Heart left ventricle (tissue), 16 donors: Measurements from ENCODE around the gene ASF1B. TPM values are rescaled to one million over a fixed set of nuclear protein-coding genes. Genes with fewer than 3 reads are reported as not detected.
"Not testable (repeated sequence)": the region's sequence is repeated elsewhere in the genome, so short reads cannot be mapped to it uniquely, and the experiment has no call there.

ENCODE experiments used
- ATAC-seq, 4 donors: fragments of 200-7000 bp; cut with Tn5 transposase; one replicate each; pipeline ENCODE4 v1.9.1; 2020 to 2022; ENCODE audit warnings: moderate library complexity in 4 of 4, mild to moderate bottlenecking in 3 of 4, moderate number of reproducible peaks in 1 of 4
- DNase-seq, 5 donors: peaks; one replicate each; pipeline ENCODE4 v3.0.0-alpha.2; 2020
- H3K27ac ChIP-seq, 12 donors: fragments of 200-600 bp; sonication (generic) in 4 of 12; one replicate each; pipeline versions ENCODE4 v1.5.0 to v1.8.0; 2016 to 2022; ENCODE audit warnings: mild to moderate bottlenecking in 2 of 12
- H3K27me3 ChIP-seq, 9 donors: fragments of 200-600 bp; sonication (generic) in 2 of 9; one replicate each; pipeline versions ENCODE4 v1.5.1 to v1.8.0; 2016 to 2022; ENCODE audit warnings: mild to moderate bottlenecking in 3 of 9
- H3K36me3 ChIP-seq, 9 donors: fragments of 200-600 bp; sonication (generic) in 2 of 9; one replicate each; pipeline versions ENCODE4 v1.5.0 to v1.8.0; 2018 to 2022; ENCODE audit warnings: mild to moderate bottlenecking in 2 of 9
- H3K4me1 ChIP-seq, 12 donors: fragments of 200-600 bp; sonication (generic) in 4 of 12; one replicate each; pipeline versions ENCODE4 v1.5.0 to v1.8.0; 2016 to 2022; ENCODE audit warnings: mild to moderate bottlenecking in 3 of 12
- H3K4me3 ChIP-seq, 12 donors: fragments of 200-600 bp; sonication (generic) in 4 of 12; one replicate each; pipeline versions ENCODE4 v1.5.0 to v1.8.0; 2017 to 2022; ENCODE audit warnings: mild to moderate bottlenecking in 9 of 12, moderate library complexity in 4 of 12
- H3K9me3 ChIP-seq, 12 donors: fragments of 200-600 bp; sonication (generic) in 4 of 12; one replicate each; pipeline versions ENCODE4 v1.5.0 to v1.8.0; 2016 to 2022; ENCODE audit warnings: mild to moderate bottlenecking in 1 of 12
- POLR2A ChIP-seq, 2 donors: fragments of 450-650 bp; IDR thresholded peaks; one replicate each; pipeline ENCODE4 v1.6.1; 2017; ENCODE audit warnings: antibody characterized with exemption in 2 of 2, mild to moderate bottlenecking in 2 of 2, moderate library complexity in 2 of 2
- WGBS, 4 donors: extraction: QIAGEN DNeasy Blood & Tissue Kit in 2 of 4; methylation state at CpG; one replicate each; pipeline versions ENCODE4 v1.1.5 to v1.1.7; 2013 to 2018; 5-methylcytosine and 5-hydroxymethylcytosine counted together
- intact Hi-C, 10 donors: fragments of 100-400 bp; cut with DNase I; formaldehyde crosslinking; loops; one replicate each; pipeline versions ENCODE4 v1.11.1 to v1.14.2; 2022
- polyA plus RNA-seq, 2 donors: library from polyadenylated mRNA; stranded (reverse); fragments of 200-250 nt; gene quantifications; one replicate each; pipeline ENCODE4 v1.2.3, GENCODE V29; 2013
- total RNA-seq, 9 donors: library from RNA; depleted of rRNA in 2 of 9; stranded (reverse); fragments of >200 nt in 2 of 9; fragmentation: NEBNext Ultra II Directional in 3 of 9; extraction: Animal tissue kit (Norgen Biotek cat#: 25700) in 3 of 9; gene quantifications; one replicate each; pipeline versions ENCODE4 v1.1.0 to v1.2.4, GENCODE V29; 2016 to 2023
- TF ChIP-seq, protein P1 (sequence below), 12 donors: fragments of 200-600 bp; sonication (generic) in 4 of 12; IDR thresholded peaks; one replicate each; pipeline versions ENCODE4 v1.5.0 to v1.8.0; 2018 to 2022; ENCODE audit warnings: antibody characterized with exemption in 12 of 12, mild to moderate bottlenecking in 5 of 12
- donor health status: ischemic (EF 13 %, LVEDD 7.1; RV severe dilation, severe dysfunction).
- donor health status: healthy with polysubstance abuse.
- donor health status: DM: no; HTN: yes; CAD: no.
- donor health status: DM: no; HTN: no; CAD: no.
- donor health status: ischemic (EF 25% LVEDD 6.9; RV normal size, moderate dysfunction).
- donor health status: ischemic (EF 25% LVEDD 5.7; RV mildly dilated, moderate dysfunction).
- donor health status: healthy.
- donor health status: DM: yes; HTN: yes; CAD: no.
- donor health status: ischemic (EF 35%, LVEDD 5.7; RV mildly dilated, moderate dysfunction).
- donor health status: nonischemic (EF 11% LVEDD 7.7; RV severe dilation, severe dysfunction).
- donor health status: DM: yes; HTN: yes; CAD: no.
- donor health status: PGD.
- donor health status: ischemic (EF 29% LVEDD 5.4; RV normal size, mild dysfunction).
- donor health status: nonischemic (EF 23%, LVEDD 6.1; RV moderate dilation, normal function).

The ASF1B gene
- total and polyA plus RNA-seq, 11 donors, result 0.19 to 7.0 (median 0.91) TPM

DNA sequence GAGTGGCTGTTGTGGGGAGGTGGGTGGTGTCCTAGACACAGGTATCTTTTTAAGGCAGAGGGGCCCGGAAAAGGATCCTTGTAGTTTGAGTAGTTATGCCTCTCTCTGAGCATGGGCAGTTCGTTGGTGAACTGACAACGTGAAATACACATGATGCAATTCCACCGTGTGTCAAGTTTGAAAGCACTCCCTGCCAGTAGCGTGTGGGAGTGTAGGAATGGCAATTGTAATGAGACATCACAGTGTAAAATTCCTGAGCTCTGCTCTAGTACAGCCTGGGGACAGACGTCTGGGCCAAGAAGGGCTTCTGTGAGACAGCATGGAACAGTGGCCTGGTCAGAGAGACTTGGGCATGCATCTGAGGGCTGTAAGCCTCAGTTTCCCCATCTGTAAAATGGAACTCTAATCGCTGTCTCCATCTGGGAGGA is 10.4 kb upstream of the ASF1B start:
- no peak for DNase-seq
- TF ChIP-seq POLR2A (IDR thresholded peaks at IDR 0.05), result no peak
- TF ChIP-seq, protein P1, sequence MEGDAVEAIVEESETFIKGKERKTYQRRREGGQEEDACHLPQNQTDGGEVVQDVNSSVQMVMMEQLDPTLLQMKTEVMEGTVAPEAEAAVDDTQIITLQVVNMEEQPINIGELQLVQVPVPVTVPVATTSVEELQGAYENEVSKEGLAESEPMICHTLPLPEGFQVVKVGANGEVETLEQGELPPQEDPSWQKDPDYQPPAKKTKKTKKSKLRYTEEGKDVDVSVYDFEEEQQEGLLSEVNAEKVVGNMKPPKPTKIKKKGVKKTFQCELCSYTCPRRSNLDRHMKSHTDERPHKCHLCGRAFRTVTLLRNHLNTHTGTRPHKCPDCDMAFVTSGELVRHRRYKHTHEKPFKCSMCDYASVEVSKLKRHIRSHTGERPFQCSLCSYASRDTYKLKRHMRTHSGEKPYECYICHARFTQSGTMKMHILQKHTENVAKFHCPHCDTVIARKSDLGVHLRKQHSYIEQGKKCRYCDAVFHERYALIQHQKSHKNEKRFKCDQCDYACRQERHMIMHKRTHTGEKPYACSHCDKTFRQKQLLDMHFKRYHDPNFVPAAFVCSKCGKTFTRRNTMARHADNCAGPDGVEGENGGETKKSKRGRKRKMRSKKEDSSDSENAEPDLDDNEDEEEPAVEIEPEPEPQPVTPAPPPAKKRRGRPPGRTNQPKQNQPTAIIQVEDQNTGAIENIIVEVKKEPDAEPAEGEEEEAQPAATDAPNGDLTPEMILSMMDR (IDR thresholded peaks at IDR 0.05), result no peak
- Histone ChIP-seq H3K27me3 (no peaks in the 10 kb centered on the region), H3K4me3 (no peak overlapping the region), H3K27ac (no peak overlapping the region), H3K36me3 (peaks cover 0 to 3% (median 0%) of the 10 kb centered on the region in 9 donors), H3K9me3 (no peaks in the 10 kb centered on the region), H3K4me1 (peaks cover 9 to 40% (median 27%) of the 10 kb centered on the region in 12 donors)
- 55 to 66% (median 60%) methylated on average over 7 of the region's 7 CpGs for WGBS, 4 donors
- intact Hi-C loops, result loop anchor here (2.0 to 10.0 kb wide), 13 partner anchors 48 to 328 kb away; partner anchors contain the start of genes PTGER1 (in 3 of the 10) and ADGRL1 (in 2 of the 10)
- ATAC-seq, result peak in 2 of 4 donors; percentile 8 to 62

DNA sequence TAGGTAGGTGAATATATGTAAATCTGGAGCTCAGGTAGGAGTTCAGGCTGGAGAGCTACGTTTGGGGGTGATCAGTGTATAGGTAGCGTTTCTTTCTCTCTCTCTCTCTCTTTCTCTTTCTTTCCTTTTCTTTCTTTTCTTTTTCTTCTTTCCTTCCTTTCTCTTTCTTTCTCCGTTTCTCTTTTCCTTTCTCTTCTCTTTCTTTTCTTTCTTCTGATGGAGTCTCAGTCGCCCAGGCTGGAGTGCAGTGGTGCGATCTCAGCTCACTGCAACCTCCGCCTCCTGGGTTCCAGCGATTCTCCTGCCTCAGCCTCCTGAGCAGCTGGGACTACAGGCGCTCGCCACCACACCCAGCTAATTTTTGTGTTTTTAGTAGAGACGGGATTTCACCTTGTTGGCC is 9.8 kb upstream of the ASF1B start:
- 94% methylated on average over 10 of the region's 10 CpGs for WGBS, 4 donors
- H3K4me1 ChIP-seq, result peaks cover 9 to 40% (median 27%) of the 10 kb centered on the region in 12 donors
- H3K9me3 ChIP-seq, H3K27me3 ChIP-seq, ATAC-seq, H3K4me3 ChIP-seq, H3K27ac ChIP-seq, DNase-seq, H3K36me3 ChIP-seq: not testable (repeated sequence)
- intact Hi-C loops, result loop anchor here (2.0 to 10.0 kb wide), 13 partner anchors 49 to 329 kb away; partner anchors contain the start of genes PTGER1 (in 3 of the 10) and ADGRL1 (in 2 of the 10)

DNA sequence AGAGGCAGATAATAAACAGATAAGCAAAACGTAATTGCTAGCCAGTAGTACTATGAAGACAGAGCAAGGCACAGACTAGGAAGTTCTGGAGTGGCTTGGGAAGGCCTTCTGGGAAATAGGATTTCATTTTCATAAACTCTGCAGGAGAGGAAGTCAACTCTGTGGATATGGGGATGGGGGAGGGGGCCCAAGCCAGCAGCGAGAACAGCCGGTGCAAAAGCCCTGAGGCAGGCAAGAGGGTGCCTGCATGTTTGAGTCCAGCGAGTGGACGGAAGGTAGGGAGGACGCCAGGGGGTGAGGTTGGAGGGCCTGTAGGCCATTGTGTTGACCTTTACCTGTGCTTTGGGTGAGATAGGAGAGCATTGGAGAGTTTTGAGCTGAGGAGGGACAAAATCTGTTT is 9.0 kb upstream of the ASF1B start:
- no peaks in the 10 kb centered on the region for H3K27me3 ChIP-seq
- H3K9me3 ChIP-seq, result no peaks in the 10 kb centered on the region
- DNase-seq (no peak), ATAC-seq (no peak)
- TF ChIP-seq, protein P1 (IDR thresholded peaks at IDR 0.05), result no peak
- TF ChIP-seq POLR2A (IDR thresholded peaks at IDR 0.05), result no peak
- 78 to 91% (median 84%) methylated on average over 6 of the region's 6 CpGs for WGBS, 4 donors
- H3K36me3 ChIP-seq, result no peaks in the 10 kb centered on the region
- peaks cover 6 to 41% (median 23%) of the 10 kb centered on the region in 12 donors for H3K4me1 ChIP-seq
- intact Hi-C loops, result loop anchor here (5.0 to 10.0 kb wide), 12 partner anchors 49 to 329 kb away; partner anchors contain the start of genes PTGER1 (in 3 of the 10) and ADGRL1 (in 2 of the 10)
- no peak overlapping the region for H3K4me3 ChIP-seq
- H3K27ac ChIP-seq, result no peak overlapping the region

DNA sequence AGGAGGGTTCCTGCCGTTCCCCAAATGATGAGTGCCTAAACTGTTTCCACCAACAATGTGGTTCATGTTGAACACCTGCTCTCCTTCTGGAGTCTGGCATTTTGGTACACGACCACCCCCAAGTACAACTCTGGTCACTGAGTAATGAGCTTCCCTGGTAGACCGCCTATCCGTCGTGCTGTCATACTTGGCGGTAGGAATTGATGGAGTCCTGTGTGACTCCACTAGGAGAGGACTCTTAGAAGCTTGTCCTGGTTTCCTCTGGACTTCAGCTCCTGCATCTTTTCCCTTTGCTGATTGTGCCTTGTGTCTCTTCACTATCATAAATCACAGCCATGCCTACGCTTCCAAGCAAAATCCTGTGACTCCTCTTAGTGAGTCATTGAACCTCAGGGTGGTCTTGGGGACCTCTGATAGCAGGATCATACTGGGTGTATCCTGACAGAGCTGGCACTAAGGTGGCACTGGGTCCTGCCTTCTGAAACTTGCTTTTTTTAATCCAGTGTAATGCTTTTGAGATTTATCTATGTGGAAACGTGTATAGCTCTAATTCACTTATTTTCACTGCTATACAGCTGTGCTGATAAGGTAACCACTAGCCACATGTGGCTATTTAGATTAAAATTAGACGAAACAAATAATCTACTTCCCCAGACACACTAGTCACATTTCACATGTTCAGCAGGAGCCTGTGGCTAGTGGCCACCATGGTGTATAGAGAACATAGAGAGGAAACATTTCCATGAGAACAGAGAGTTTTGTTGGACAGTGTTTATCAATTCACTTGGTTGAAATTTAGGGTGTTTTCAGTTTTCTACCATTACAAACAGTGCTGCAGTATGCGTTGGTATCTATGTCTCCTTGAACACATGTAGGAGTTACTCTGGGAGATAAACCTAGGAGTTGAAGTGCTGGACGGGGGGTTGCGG is 6.1 kb upstream of the ASF1B start:
- Histone ChIP-seq H3K36me3 (no peaks in the 10 kb centered on the region), H3K27me3 (no peaks in the 10 kb centered on the region), H3K27ac (no peak overlapping the region), H3K9me3 (no peaks in the 10 kb centered on the region), H3K4me1 (peaks cover 0 to 40% (median 22%) of the 10 kb centered on the region in 12 donors), H3K4me3 (no peak overlapping the region)
- no peak for TF ChIP-seq POLR2A (IDR thresholded peaks at IDR 0.05)
- TF ChIP-seq, protein P1 (IDR thresholded peaks at IDR 0.05), result no peak
- intact Hi-C loops, result loop anchor here in 6 of 10 donors (10.0 kb wide), 6 partner anchors 52 to 332 kb away; partner anchors contain the start of gene PTGER1 (in 3 of the 6)
- ATAC-seq (no peak), DNase-seq (no peak)
- 87 to 88% (median 87%) methylated on average over 12 of the region's 12 CpGs for WGBS, 4 donors
